SK-MEL-5 (cell line): Measurements from ENCODE around the gene TP73. TPM values are rescaled to one million over a fixed set of nuclear protein-coding genes. Genes with fewer than 3 reads are reported as not detected.

ENCODE experiments used
- DNase-seq: peaks from one replicate; pipeline ENCODE4 v3.0.0-alpha.2; 2016; ENCODE audit warnings: low read depth, low spot score
- in situ Hi-C: cut with HindIII; loops from 2 replicates; pipeline ENCODE4 v1.10.0; 2016; ENCODE audit warnings: low sequenced_read_pairs, high pct_unique_total_duplicates, low pct_unique_long_range_greater_than_20kb
- small RNA-seq, 2 experiments: library from RNA; depleted of rRNA; stranded (forward); fragments of <200 nt; gene quantifications; one replicate each; pipeline ENCODE3, GENCODE V24; 2014
- total RNA-seq: library from RNA; depleted of rRNA; stranded (reverse); fragments of >200 nt; shearing (Covaris generic); gene quantifications from 2 replicates; pipeline ENCODE4 v1.2.3, GENCODE V29; 2014; rRNA removed

Gene TP73
- total RNA-seq, 1 experiment from 2014 or later: 0.32 TPM

GRCh38 chr1:3783651-3784474 is 131.5 kb downstream of the TP73 start:
- in situ Hi-C loops: no loop called here
- no peak for DNase-seq

GRCh38 chr1:3785045-3785444 is 132.7 kb downstream of the TP73 start:
- in situ Hi-C loops: no loop called here
- no peak for DNase-seq

GRCh38 chr1:3785456-3786157 is 133.3 kb downstream of the TP73 start:
- in situ Hi-C loops: no loop called here
- DNase-seq: peak; percentile 60

Small RNAs within 50 kb of the gene (small RNA-seq; reads per million reads assigned to genes)
- 0 reads per million in 2 experiments for gene RF02197
- gene RN7SL574P: 0 reads per million in 2 experiments

Other genes starting within 250 kb of the TP73 start
- gene ARHGEF16, start 197.9 kb upstream of the TP73 start, total RNA-seq: 0.45 and 0.58 TPM in 2 replicates
- 0.90 and 3.1 TPM in 2 replicates for gene MEGF6, start 41.0 kb upstream of the TP73 start, total RNA-seq
- gene TPRG1L, start 27.5 kb upstream of the TP73 start, total RNA-seq: 12.2 and 12.3 TPM in 2 replicates
- gene WRAP73, start 2.4 kb upstream of the TP73 start, total RNA-seq: 25.5 and 27.5 TPM in 2 replicates
- gene CCDC27, start 99.9 kb downstream of the TP73 start, total RNA-seq: 0.05 TPM in 1 of 2 replicates, not detected in the other
- 2.9 and 4.4 TPM in 2 replicates for gene SMIM1, start 120.2 kb downstream of the TP73 start, total RNA-seq
- 27.9 and 40.6 TPM in 2 replicates for gene LRRC47, start 144.0 kb downstream of the TP73 start, total RNA-seq
- 10.6 and 19.6 TPM in 2 replicates for gene CEP104, start 204.7 kb downstream of the TP73 start, total RNA-seq
- gene DFFB, start 205.0 kb downstream of the TP73 start, total RNA-seq: 8.0 and 10.0 TPM in 2 replicates
- 21.7 and 24.1 TPM in 2 replicates for gene C1orf174, start 247.8 kb downstream of the TP73 start, total RNA-seq